Measurements from ENCODE around the gene LGALS3BP. TPM values are rescaled to one million over a fixed set of nuclear protein-coding genes. Genes with fewer than 3 reads are reported as not detected.

Gene LGALS3BP
- total RNA-seq, 1 donor from 2014 or later, result 118 TPM

DNA sequence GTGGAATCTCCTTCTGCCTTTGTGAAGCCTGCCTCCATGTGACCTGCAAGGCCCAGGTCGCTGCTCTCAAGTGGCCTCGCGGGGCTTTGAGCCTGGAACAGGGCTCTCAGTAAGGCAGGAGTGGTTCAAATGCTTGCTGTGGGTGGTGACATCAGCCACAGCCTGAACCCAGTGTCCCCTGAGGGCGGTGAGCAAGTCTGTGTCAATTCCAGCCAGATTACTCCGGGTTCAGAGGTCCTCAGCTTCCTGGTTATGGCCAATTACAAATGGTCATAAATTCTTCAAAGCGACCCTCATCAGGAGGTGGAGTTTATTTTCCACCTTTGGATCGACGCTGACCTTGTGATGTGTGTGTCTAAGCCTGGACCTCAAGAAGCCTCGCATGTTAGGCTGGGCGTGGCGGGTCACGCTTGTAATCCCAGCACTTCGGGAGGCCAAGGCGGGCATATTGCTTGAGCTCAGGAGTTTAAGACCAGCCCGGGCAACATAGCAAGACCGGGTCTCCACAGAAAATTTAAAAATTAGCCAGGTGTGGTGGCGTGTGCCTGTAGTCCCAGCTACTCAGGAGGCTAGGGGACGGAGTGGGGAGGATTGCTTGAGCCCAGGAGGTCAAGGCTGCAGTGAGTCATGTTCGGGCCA lies 17.3 kb downstream of the LGALS3BP start:
- TF ChIP-seq CTCF (IDR thresholded peaks at IDR 0.05; ENCODE audit: insufficient read depth, low read length, severe bottlenecking), result no peak
- Histone ChIP-seq H3K4me3 (ENCODE audit: low read depth, low read length) (no peak overlapping the region), H3K27me3 (ENCODE audit: control insufficient read depth, insufficient read depth, low read length) (no peaks in the 10 kb centered on the region), H3K36me3 (ENCODE audit: control insufficient read depth, insufficient read depth, low read length) (no peaks in the 10 kb centered on the region)
- DNase-seq (ENCODE audit: low read depth) (peak; percentile 44), FAIRE-seq (no peak)

DNA sequence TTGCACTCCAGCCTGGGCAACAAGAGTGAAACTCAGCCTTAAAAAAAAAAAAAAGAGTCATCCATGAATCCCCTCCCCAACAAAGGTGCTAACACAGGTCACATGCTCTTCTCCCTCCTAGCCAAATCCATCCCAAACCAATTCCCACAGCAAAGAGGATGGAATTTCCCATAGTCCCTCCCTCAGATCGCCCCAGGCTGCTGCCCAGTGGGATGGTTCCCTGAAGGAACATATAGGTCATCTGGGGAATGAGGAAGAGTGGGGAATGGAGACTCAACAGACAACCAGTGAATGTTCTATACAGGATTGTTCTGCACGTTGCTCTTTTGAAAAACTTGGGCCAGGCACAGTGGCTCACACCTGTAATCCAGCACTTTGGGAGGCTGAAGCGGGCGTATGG lies 18.2 kb downstream of the LGALS3BP start:
- FAIRE-seq, result no peak
- no peak for TF ChIP-seq CTCF (IDR thresholded peaks at IDR 0.05; ENCODE audit: insufficient read depth, low read length, severe bottlenecking)
- Histone ChIP-seq H3K27me3 (ENCODE audit: control insufficient read depth, insufficient read depth, low read length) (no peaks in the 10 kb centered on the region), H3K36me3 (ENCODE audit: control insufficient read depth, insufficient read depth, low read length) (no peaks in the 10 kb centered on the region), H3K4me3 (ENCODE audit: low read depth, low read length) (no peak overlapping the region)
- no peak for DNase-seq (ENCODE audit: low read depth)

- FAIRE-seq, result no peak
- H3K27me3 ChIP-seq (ENCODE audit: control insufficient read depth, insufficient read depth, low read length), result no peaks in the 10 kb centered on the region
- H3K4me3 ChIP-seq (ENCODE audit: low read depth, low read length), result no peak overlapping the region
- TF ChIP-seq CTCF (IDR thresholded peaks at IDR 0.05; ENCODE audit: insufficient read depth, low read length, severe bottlenecking), result no peak
- no peak for DNase-seq (ENCODE audit: low read depth)
- H3K36me3 ChIP-seq (ENCODE audit: control insufficient read depth, insufficient read depth, low read length), result no peaks in the 10 kb centered on the region
Measured at GRCh38 chr17:78960928-78961327, 18.8 kb downstream of the LGALS3BP start.

- Histone ChIP-seq H3K4me3 (ENCODE audit: low read depth, low read length) (no peak overlapping the region), H3K36me3 (ENCODE audit: control insufficient read depth, insufficient read depth, low read length) (no peaks in the 10 kb centered on the region), H3K27me3 (ENCODE audit: control insufficient read depth, insufficient read depth, low read length) (no peaks in the 10 kb centered on the region)
- FAIRE-seq (peak; percentile 43), DNase-seq (ENCODE audit: low read depth) (no peak)
- TF ChIP-seq CTCF (IDR thresholded peaks at IDR 0.05; ENCODE audit: insufficient read depth, low read length, severe bottlenecking), result no peak
Measured at GRCh38 chr17:78959803-78960202, 19.9 kb downstream of the LGALS3BP start.

DNA sequence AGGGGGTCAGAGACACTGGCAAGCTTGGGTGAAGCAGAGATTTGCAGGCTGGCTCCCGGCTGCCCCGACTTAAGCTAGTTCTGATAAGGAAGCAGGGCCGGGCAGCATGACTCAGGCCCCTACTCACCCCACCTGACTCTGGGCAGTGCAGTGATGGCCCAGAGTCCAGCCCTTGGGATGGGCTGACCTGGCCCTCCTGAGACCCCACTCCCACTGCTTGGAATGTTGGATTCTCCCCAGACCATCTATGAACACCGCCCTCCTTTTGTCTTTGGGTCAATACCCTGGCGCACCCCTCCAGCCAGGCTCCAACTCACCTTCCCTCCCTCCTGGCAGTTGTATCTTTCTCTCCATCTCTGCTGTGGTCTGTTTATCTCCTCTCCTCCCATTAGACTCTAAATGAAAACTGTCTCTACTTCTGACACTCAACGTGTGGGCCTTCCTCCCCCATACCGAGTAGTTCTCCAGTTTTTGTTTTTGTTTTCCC lies 21.0 kb downstream of the LGALS3BP start:
- H3K36me3 ChIP-seq (ENCODE audit: control insufficient read depth, insufficient read depth, low read length), result no peaks in the 10 kb centered on the region
- no peak overlapping the region for H3K4me3 ChIP-seq (ENCODE audit: low read depth, low read length)
- no peak for TF ChIP-seq CTCF (IDR thresholded peaks at IDR 0.05; ENCODE audit: insufficient read depth, low read length, severe bottlenecking)
- no peaks in the 10 kb centered on the region for H3K27me3 ChIP-seq (ENCODE audit: control insufficient read depth, insufficient read depth, low read length)
- DNase-seq (ENCODE audit: low read depth), result no peak
- no peak for FAIRE-seq

DNA sequence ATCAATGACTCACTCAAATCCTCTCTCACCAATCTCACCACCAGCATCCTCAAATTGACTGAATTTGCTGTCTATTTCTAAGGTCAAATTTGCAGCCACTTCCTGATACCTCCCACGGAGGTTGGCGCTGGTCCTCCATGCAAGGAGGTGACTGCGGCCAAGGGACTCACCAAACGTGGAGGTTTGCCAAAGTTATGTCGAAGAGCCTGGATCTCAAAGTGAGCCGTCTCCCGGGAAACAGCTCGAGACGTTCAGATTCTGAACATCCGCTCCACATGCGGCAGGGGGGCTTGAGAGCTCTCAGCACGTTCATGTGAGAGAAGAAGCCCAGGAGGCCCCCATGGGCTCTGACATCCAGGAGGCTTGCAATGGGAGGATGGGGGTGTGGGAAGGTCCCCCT lies 22.6 kb downstream of the LGALS3BP start:
- TF ChIP-seq CTCF (IDR thresholded peaks at IDR 0.05; ENCODE audit: insufficient read depth, low read length, severe bottlenecking), result no peak
- FAIRE-seq (no peak), DNase-seq (ENCODE audit: low read depth) (no peak)
- no peak overlapping the region for H3K4me3 ChIP-seq (ENCODE audit: low read depth, low read length)
- no peaks in the 10 kb centered on the region for H3K36me3 ChIP-seq (ENCODE audit: control insufficient read depth, insufficient read depth, low read length)
- H3K27me3 ChIP-seq (ENCODE audit: control insufficient read depth, insufficient read depth, low read length), result no peaks in the 10 kb centered on the region

All from bronchial epithelial cell (primary cell).